ENCODE measurements around the gene ACACB.

Gene ACACB

GRCh38 chr12:109304485-109304884 lies 188.1 kb downstream of the ACACB start:
- no peak for DNase-seq (ENCODE audit: low spot score)

GRCh38 chr12:109305547-109305946 lies 189.2 kb downstream of the ACACB start:
- no peak for DNase-seq (ENCODE audit: low spot score)

GRCh38 chr12:109307051-109307450 lies 190.7 kb downstream of the ACACB start:
- no peak for DNase-seq (ENCODE audit: low spot score)

- no peak for DNase-seq (ENCODE audit: low spot score)
These were observed 192.4 kb downstream of the ACACB start, which contains the start of gene FOXN4 for GRCh38 chr12:109308534-109309380. TSS of gene FOXN4 (minus strand) at chr12:109309284. CDS start at chr12:109308321, 963 bp downstream.

- DNase-seq (ENCODE audit: low spot score), result no peak
These were observed 193.2 kb downstream of the ACACB start for GRCh38 chr12:109309381-109310246.

GRCh38 chr12:109310247-109311125 lies 194.1 kb downstream of the ACACB start:
- DNase-seq (ENCODE audit: low spot score), result no peak

Measured in hematopoietic multipotent progenitor cell treated with erythropoietin and hydrocortisone succinate and interleukin-3 and kit ligand, for 17 days (in vitro differentiated cells).